ENCODE measurements around the gene MEX3A.
"Not testable (repeated sequence)": the region's sequence is repeated elsewhere in the genome, so short reads cannot be mapped to it uniquely, and the experiment has no call there.

The MEX3A gene

GRCh38 chr1:156082309-156083091 lies at the start of gene MEX3A:
Gene MEX3A (minus strand): TSS chr1:156082465. CDS start chr1:156081998, 467 bp downstream.
- peak; percentile 69 for DNase-seq

GRCh38 chr1:156130578-156130942 lies 48.3 kb upstream of the MEX3A start:
- DNase-seq = no peak

- DNase-seq = peak; percentile 73
These were observed 47.7 kb upstream of the MEX3A start for GRCh38 chr1:156129687-156130577.

GRCh38 chr1:156128654-156129597 lies 46.7 kb upstream of the MEX3A start:
- DNase-seq = no peak

- no peak for DNase-seq
These were observed 46.0 kb upstream of the MEX3A start for GRCh38 chr1:156128308-156128653.

- no peak for DNase-seq
These were observed 44.6 kb upstream of the MEX3A start for GRCh38 chr1:156126630-156127534.

- peak; percentile 54 for DNase-seq
These were observed 43.9 kb upstream of the MEX3A start for GRCh38 chr1:156126043-156126629.

GRCh38 chr1:156125544-156125943 lies 43.3 kb upstream of the MEX3A start:
- DNase-seq = not testable (repeated sequence)

- DNase-seq = no peak
These were observed 42.6 kb upstream of the MEX3A start for GRCh38 chr1:156124557-156125483.

- peak; percentile 95 for DNase-seq
These were observed 41.3 kb upstream of the MEX3A start for GRCh38 chr1:156123356-156124196.

- peak; percentile 17 for DNase-seq
These were observed 40.5 kb upstream of the MEX3A start for GRCh38 chr1:156122519-156123355.

GRCh38 chr1:156122086-156122485 lies 39.8 kb upstream of the MEX3A start:
- DNase-seq = no peak

- DNase-seq = no peak
These were observed 39.2 kb upstream of the MEX3A start for GRCh38 chr1:156121457-156121856.

GRCh38 chr1:156121005-156121404 lies 38.7 kb upstream of the MEX3A start:
- DNase-seq = not testable (repeated sequence)

- no peak for DNase-seq
These were observed 38.1 kb upstream of the MEX3A start for GRCh38 chr1:156120318-156120717.

GRCh38 chr1:156119503-156120209 lies 37.4 kb upstream of the MEX3A start:
- no peak for DNase-seq

- no peak for DNase-seq
These were observed 36.1 kb upstream of the MEX3A start for GRCh38 chr1:156118177-156118868.
